Measurements from ENCODE around the gene C4orf17.
"Not testable (repeated sequence)": the region's sequence is repeated elsewhere in the genome, so short reads cannot be mapped to it uniquely, and the experiment has no call there.

Gene C4orf17

DNA sequence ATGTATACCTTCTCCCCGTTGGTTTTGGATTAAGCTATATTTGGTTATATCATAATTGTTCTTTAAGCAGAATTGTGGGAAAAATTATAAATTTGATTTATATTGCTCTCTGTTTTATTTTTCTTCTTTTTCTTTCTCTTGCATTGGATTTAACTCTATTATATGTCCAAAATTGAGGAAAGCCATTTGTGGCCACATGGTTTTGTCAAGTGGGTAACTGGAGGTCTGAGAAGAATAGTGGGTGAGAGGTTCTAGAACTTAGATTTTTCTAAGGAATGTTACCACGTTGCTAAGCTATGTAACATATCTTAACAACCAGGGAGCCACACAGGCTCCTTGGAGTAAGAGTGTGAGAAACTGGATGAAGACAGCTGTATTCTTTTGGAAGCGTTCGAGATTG is at the start of gene C4orf17:
TSS of gene C4orf17 (plus strand) at position 301 of the 400 bp plus-strand sequence. CDS start 2,061 bp downstream, outside the sequence.
- DNase-seq, result no peak

DNA sequence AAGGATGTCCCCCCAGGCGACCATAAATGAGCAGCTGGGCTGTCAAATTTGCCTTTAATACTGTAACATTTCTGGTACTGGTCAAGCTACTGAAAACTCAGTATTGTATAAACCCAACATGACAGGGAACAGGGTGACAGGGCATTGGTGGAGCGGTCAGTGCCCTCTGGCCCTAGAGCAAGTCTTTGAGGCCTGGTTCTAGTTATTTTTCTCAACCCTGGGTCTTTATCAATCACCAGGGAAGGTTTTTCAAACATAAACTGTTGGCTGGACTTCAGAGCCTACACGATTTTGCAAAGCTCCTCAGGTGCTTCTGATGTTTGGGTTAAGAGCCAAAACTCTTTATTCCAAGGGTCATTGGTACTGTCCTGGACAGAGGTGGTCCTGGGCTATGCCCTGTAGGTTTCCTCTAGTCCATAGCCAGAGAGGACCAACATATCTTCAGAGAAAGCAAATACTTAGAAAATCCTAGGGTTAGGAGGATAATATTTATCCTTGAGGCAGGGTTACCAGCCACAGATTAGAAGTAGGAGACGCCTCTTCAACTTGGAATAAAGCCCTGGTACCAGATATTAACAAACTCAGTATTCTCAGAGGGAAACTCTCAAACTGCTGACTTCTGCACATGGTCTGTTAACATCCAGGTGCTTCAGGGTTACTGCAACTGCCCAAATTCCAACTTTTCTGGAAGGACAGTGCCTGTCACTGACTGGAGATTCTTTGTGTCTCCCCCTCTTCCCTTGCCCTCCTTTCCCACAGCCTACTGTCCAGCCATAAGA is 49.0 kb upstream of the C4orf17 start:
- no peak for DNase-seq

DNA sequence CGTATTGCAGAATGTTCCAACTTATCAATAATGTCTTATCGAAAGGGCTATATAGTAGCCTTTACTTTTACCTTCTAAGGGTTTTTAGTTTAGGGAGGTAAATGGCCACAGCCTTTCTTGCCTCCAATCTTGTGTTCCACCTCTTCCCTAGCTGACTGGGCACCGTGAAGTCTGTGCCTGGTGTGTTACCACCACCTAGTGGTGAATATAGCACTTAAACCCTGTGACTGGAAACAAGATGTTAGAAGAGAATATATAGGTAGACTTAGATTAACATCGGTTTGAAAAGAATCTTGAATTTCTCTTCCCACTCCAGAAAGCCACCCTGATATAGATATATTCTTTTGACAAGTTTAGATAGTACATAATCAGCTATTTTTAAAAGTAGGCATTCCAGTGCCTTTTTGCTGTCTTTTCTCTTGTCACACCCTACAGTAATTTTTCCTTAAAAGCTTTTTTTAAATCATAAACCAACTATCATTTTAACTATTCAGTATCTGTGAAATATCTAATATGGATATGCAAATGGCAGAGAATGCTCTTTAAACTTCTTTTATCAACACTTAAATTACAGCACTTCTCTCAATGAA is 47.9 kb upstream of the C4orf17 start:
- peak; percentile 39 for DNase-seq

DNA sequence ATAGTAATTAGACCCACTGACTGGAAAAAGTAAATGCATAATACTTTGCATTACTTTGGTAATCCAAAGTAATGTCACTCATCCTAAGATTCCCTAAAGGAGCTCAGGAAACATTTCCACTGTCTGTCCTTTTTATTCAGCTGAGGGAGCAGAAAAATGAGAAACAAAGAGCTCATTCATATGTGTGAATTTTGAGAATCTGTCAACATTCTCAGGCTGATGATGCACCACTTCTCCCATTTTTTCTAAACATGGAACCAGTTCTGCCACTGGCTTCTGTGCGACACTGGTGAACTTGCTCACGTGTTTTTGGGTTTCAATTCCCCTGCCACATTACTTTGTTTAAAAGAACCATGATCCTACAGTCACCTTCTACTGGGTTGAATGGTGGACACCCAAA is 47.3 kb upstream of the C4orf17 start:
- DNase-seq, result no peak

DNA sequence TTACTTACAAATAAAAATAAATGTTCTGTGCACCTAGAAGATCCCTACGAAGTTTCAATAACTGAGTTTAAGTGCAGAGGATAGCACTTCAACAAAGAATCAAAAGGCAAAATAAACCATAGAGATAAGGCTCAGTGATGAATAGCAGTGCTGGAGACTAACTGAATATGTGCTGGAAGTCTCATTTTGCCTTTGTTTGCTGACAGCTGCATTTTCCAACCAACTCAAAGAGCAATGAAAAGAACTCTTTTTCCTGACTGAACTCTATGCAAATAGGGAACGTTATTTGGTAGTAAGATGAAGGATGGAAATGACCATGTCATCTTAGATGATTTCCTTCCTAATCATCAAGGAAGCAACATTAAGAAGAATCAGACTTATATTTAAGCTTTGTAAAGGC is 42.9 kb upstream of the C4orf17 start:
- no peak for DNase-seq

DNA sequence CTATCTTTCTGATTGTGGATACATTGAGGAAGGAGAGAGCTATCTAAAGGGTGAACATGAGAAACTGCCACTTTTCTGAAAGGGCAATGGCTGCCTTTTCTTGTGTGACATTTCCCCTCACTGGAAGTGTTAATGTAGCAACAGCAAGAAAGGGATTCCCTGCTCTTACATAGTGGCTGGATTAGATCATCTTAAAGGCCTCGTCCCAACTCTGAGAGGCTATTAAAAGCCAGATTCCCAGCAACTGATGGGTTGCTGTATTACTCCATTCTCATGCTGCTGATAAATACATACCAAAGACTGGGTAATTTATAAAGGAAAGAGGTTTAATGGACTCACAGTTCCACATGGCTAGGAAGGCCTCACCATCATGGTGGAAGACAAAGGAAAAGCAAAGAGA is 41.9 kb upstream of the C4orf17 start:
- DNase-seq, result no peak

DNA sequence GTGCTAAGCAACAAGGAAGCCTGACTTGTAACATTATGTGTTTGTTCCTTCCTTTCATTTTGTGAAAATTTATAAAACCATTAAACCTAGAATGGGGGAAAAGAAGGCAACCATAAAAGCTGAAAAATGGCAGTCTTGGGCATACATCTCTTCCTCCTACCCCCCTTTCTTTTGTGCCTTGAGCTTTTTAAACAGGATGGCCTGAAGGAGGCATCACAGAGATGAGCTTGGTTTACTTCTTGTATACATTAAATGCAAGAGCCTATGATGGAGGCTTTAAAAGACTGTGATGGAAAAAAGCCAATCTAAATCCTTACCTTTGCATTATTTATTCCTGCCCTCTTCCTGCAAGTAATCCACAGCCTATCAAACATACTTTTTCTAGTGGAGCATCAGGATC is 39.5 kb upstream of the C4orf17 start:
- DNase-seq, result no peak

DNA sequence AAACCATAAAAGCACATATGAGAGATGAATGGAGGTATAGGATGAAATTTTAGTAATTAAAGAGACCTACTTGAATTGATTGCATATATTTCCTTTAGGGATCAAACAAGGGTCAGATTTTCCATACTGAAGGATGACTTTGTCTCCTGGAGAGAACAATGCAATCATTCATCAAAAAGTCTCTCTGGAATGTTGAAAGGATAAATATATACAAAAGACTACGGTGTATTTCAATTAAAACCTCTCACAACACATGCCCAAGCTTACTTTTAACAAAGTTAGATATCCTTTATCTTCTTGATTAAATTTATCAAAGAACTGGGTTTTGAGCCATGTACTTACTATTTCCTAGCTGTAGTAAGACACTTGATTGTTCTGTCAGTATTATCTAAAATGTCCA is 38.9 kb upstream of the C4orf17 start:
- DNase-seq, result no peak

DNA sequence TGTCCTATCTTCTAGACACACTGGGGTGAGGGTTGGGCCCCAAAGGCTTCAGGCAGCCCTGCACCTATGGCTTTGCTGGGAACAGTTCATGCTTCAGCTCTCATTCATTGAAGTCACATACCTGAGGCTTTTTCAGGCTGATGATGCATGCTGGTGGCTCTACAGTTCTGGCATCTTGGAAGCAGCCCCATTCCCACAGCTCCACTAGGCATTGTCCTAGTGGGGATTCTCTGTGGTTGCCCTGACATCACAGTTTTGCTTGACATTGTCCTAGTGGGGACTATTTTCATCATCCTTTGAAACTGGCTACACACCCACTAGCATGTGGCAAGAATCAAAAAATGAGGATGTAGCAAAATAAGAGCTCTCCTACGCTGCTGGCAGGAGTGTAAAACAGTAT is 37.7 kb upstream of the C4orf17 start:
- no peak for DNase-seq

DNA sequence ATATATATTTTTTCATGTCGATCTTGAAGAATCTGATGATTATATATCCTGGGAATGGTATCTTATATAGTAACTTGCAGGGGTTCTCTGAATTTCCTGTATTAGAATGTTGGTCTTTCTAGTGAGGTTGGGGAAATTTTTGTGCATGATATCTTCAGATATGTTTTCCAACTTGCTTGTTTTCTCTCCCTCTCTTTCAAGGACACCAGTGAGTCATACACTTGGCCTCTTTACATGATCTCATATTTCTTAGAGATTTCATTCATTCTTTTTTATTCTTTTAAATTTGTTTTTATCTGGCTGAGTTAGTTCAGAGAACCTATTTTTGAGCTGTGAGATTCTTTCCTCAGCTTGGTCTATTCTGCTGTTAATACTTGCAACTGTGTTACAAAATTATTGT is 27.2 kb upstream of the C4orf17 start:
- DNase-seq, result no peak

DNA sequence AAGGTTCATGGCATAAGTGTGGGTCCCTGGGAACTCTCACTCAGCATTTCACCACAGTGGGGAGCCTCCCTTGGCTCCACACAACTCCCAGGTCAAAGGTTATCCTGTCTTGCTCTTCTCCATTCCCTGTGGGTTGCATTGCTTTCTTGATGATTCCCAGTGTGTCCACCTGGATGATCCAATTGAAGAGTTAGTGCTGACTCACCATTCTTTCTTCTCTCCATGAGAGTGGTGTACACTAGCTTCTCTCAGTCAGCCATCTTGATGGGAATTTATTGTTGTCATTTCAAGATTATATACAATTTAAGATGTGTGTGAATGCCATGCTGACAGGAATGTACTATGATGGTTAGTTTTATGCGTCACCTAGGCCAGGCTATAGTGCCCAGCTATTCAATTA is 25.6 kb upstream of the C4orf17 start:
- DNase-seq, result no peak

DNA sequence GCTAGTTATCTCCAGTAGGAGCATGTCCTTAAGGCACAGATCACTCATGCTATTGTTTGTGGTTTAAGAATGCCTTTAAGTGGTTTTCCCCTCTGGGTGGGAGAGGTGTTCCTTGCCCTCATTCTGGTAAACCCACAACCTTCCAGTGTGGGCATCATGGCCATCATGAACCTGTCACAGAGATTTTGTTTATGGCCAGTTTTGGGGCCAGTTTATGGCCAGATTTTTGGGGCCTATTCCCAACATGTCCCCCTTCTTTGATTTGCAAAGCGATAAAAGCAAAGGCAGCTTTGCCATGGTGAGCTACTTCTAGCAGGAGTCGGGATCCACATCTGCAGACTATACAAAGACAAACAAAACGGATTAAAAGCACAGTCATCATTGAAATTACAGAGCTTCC is 24.2 kb upstream of the C4orf17 start:
- DNase-seq, result not testable (repeated sequence)

DNA sequence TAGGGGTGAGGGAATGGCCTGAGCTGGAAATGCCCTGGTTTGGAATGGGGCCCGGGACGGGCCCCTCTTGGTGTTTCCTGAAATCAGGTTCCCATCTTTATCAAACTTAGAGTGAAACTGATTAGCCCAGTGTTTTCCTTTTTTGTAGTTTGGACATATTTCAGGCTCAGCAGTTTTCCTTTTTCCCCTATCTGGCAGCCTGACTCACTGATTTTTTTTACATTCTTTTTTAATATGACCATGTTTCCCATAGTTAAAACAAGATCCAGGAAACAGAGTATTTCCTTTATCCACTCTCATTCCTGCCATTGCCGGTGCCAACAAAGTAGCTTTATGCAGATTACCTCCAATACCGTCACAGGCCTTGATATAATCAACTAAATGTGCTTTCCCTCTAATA is 20.5 kb upstream of the C4orf17 start:
- no peak for DNase-seq

DNA sequence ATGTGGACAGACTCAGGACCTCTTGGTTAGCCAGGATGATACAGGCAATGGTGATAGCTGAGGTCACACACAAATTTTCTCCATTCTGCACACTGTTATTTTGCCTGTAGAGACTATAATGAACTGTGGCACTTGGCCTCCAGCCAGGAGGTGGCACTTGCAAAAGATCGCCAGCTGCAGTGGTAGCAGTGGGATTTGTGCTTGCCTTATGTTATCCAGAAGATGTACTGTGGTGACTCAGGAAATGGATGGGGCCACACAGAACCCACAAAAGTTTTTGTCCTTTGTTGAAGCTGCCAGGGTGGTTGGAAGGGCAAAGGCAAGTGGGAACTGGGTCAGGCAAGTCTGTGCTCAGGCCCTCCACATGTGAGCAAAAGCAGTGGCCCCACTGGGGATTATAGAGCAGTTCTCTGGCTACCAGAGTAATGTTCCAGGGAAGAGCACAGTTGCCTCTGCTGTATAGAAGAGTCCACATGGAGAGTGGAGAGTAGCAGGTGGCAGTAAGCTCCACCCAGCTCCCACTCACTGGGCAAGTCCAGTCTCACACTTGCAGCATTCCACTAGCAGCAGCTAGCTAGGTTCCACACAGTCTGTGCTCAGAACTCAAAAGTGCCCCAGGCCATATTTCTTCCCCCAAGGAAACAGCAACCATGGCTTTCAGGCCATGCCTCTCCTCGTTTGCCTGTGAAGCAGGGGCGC is 5.9 kb upstream of the C4orf17 start:
- no peak for DNase-seq

DNA sequence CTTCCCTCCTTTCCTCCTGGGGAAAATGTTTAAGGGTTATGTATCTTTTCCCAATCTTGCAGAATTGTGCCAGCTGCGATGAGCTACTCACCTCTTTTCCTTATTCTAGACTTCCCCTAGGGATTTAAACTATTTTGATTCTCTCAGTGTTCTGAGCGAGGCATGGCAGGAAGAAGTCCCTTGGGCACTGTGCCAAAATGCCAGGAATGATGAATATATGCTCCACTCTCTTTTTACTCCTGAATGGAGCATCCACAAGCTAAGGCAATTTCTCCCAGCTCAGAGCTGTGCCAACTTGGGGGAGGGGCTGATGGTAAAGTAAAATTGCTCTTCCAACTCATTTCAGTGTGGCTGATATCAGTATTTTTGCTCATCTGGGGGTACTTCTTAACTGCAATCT is 4.0 kb upstream of the C4orf17 start:
- no peak for DNase-seq

DNA sequence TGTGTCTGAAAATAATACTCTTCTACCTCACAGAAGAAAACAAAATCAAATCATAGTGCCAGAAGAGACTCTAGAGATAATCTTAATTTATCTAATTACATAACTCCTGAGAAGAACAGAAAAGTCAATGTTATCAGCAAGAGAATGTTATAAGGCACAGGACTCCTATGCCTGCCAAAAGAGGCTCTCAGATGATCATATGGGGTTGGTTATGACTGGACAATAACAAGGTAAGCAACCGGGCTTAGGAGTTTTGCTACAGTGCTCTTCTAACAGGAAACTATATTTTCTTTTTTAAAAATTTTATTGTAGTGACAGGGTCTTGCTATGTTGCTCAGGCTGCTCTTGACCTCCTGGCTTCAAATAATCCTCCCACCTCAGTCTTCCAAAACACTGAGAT is 3.5 kb upstream of the C4orf17 start:
- no peak for DNase-seq

DNA sequence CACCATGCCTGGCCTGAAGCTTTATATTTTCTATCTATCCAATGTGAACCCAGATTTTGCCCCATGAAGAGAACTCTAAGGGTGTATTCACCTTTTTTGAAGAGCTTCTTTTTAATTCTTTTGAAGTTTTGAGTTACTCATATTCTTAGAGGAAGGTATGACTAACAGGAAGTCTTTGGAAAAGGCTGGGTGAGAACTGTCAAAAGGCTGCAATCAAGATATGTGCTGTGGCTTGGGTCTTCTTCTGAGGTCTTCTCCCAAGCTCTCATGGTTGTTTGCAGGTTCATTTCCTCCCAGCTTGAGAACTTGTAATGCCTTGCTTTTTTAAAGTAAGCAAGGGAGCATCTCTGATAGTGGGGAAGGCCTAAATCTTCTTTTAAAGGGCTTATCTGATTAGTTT is 3.1 kb upstream of the C4orf17 start:
- no peak for DNase-seq

DNA sequence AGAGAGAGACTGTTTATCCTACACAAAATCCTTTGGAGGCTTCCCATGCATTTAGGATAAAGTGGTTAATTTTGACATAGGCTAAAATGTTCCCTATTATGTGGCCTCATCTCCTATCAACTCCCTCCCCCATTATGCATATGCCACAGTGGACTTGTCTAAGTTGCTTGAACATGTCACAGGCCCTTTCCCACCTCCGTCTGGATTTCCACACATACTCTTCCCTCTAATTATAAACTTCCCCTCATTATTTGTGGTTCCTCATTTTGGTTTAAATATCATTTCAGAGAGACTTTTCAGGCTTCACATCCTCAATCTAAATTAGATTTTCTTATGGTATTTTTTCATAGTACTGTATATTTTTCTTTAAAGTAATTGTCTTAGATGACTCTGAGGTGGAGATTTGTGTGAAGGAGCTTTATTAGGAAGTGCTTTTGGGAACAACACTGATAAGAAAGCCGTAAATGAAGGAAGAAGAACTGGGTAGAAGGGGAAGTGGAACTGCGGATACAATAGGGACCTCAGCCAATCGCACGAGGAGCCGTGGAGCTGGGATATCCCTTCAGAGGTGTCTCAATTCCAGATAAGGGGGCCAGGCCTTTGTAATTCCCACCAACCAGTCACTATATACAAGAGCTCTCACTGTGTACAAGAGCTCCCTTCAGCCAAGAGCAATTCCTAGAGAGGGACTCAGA is 7.9 kb downstream of the C4orf17 start:
- DNase-seq, result no peak

DNA sequence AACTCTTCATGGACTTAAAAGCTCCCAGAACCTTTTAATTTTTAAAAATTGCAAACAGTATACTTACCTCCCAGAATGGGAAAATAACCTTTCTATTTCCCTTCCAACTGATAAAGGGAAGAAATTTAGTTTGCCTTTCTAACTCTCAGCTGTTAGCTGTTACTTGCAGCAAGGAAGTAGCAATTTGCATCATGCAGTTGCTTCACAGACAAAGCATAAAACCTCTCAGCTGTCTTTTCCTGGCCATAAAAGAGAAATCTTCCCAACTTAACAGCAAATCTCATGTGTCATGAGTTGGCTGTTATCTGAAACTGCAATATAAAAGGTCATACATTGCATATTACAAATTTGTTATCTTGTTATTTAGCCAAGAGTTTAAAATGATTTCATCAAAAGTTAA is 18.4 kb downstream of the C4orf17 start:
- no peak for DNase-seq

DNA sequence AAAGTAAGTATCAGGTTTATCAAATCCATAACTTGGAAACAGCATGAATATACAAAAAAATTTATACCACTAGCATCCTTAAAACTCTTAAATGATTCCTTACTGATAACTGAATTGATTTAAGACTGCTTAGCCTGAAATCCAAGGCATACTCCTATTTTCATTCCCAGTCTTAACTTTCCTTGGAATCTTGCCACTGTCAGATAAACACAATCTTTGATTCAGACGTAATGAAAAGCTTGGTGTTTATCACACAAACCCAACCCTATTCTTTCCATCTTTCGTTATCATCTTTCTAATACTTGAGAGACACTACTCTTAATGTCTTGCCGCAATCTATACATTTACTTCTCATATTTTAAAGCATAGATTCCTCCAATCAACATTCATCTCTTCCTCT is 19.1 kb downstream of the C4orf17 start:
- no peak for DNase-seq

DNA sequence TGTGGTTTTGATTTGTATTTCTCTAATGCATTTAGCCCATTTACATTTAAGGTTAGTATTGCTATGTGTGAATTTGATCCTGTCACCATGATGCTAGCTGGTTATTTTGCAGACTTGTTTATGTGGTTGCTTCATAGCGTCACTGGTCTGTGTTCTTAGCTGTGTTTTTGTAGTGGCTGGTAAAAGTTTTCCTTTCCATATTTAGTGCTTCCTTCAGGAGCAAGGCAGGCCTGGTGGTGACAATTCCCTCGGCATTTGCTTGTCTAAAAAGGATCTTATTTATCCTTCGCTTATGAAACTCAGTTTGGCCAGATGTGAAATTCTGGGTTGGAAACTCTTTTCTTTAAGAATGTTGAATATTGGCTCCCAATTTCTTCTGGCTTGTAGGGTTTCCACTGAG is 23.9 kb downstream of the C4orf17 start:
- not testable (repeated sequence) for DNase-seq

DNA sequence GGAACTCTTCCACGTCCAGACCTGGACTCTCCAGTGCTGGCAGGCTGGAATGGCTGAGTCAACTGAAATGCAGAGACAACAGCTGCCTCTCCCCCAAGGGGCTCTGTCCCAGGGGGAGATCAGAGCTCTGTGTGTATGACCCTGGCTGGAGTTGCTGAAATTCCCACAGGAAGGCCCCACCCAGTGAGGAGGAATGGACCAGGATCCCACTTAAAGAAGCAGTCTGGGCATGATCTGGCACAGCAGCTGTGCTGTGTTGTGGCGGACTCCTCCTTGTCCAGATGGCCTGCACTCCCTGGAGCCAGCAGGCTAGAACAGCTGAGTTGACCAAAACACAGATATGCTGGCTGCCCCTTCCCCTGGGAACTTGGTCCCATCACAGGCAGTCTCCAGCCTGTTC is 25.4 kb downstream of the C4orf17 start:
- DNase-seq, result no peak

DNA sequence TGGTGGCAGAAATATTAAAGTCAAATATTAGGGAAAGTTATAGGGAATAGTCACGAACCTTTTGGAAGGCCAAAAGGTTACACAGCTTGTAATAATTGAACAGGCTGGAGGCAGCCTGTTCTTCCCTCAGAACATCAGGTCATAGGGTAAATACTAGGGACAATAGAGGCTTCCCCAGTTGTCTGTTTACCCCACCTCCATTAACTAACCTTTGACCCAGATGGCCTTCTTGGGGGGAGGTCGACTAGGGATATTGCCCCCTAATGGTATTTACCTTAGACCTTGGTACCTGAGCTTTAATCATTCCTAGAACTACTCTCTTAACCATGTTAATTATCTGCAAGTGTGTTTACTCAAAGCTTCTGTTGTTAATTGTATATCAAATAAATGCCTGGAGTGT is 26.0 kb downstream of the C4orf17 start:
- DNase-seq, result no peak

DNA sequence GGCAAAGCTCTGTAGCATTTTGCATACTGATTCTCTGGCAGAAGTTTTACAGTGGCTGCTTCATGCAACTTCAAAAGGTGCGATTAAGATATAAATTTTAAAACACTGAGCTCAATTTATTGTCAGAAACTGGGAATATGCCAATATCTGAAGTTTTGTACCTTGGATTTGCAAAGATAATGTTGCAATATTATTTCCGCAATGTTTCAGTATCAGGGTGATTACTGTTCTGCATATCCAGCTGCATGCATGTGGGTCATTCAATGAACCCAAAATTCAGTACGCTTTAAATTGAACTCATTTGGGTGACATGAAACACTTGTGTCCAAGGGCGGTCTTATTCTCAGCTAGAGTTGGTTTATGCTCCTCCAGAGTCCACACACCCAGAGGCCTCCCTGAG is 26.9 kb downstream of the C4orf17 start:
- DNase-seq, result no peak
